CD4-positive, alpha-beta T cell treated with Interferon alpha-2 for 1 hour (primary cell): Measurements from ENCODE around the gene SKI.
A peak's percentile ranks its signal among the peaks of the same experiment; 100 is the strongest.

Source experiments
- DNase-seq, 2 donors: peaks; one replicate each; pipeline ENCODE4 v3.0.0-alpha.2; 2020 to 2022

SKI gene

GRCh38 chr1:2279817-2280216 lies 51.7 kb downstream of the SKI start:
- no peak for DNase-seq

DNA sequence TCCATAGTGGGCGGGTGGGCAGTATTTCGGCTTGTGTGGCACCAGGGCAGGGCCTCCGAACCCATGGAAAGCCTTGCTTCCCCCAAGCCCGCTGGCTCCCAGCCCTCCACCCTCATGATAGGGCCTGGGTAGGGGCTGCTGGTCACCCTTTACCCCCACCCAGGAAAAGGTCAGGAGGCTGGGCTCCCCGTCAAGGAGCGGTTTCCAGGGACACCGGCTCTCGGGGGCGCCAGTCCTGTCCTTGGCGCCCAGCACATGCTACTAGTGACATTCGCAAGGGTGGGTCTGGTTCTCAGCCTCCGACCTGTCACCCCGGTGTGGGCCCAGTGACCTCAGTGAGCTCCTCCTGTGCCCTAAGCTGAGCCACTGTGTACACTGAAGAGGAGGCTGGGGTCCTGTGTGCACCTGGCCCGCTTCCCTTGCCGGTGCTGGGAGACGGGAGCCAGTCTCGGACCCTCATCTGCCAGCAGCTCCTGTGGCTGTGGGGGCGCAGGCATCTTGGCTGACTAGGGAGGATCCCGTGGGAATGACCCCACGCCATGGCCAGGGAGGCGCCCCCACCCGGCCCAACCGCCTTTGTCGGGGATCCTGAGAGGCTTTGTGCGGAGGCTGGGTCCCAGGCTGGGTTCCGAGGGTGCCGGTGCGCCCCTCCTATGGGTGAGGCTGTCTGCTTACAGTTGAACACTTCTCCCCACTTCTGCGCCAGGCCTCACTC lies 54.6 kb downstream of the SKI start:
- DNase-seq: no peak

DNA sequence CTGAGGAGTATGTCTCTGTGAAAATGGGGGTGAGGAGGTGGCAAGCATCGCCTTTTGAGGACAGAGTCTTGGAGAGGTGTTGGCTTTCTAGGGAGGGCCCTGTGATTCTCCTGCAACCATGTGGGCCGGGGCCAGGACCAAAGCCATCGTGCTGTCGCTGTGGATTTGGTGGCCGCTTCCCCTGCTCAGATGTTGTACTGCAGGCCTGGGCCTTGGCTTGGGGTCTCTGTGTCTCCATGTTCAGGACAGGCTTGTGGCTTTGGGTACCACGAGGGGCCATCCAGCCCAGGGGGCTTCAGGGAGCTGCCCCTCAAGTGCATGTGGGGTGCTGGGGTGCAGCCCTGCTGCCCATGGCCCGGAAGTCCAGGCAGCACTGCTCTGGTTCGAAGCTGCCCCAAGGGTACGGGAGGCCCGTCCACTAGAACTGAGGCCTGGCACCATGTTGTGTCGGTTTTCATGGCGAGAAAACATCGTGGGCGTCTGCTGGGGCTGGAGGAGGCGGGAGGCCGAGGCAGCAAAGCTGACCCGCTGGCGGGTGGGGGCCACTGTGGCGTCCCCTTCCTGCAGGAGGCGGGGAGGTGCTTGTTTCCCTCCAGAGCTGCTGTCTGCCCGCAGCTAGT lies 55.4 kb downstream of the SKI start:
- DNase-seq: no peak

GRCh38 chr1:2283991-2284895 lies 56.1 kb downstream of the SKI start:
- DNase-seq: no peak

DNA sequence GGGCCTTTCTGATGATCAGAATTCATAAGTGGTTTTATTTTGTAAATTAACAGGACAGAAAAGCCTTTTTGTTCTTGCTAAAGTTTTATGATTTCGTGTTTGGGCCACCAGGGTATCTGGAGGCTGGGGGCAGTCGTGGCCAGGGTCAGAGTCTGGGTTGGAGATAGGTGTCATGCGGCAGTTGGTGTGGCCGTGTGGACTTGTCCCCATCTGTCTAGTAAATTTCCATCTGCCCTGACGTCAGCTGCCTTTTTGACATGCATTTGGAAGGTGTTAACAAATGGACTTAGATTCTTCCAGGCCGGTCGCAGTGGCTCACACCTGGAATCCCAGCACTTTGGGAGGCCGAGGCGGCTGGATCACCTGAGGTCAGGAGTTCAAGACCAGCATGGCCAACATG lies 56.8 kb downstream of the SKI start:
- DNase-seq: no peak

DNA sequence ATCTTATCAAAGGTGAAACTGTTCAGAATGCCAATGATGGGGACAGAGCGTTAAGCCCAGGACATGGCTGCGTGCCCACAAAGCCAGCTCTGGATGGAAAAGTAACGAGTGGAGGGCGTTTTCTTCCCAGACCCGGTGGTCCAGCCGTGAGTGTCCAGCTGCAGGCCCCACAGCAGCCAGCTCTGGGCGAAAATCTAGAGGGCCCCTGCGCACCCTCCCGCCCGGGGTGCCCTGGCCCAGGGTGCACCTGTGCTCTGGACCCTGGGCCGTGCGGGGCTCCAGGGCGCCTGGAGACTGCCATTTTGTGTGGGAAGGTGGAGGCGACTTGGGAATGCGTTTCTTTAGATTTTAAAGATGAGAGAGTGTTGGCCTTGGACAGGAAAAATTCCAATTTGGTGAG lies 58.8 kb downstream of the SKI start:
- DNase-seq: no peak

GRCh38 chr1:2287649-2288048 lies 59.5 kb downstream of the SKI start:
- DNase-seq: no peak

- peak in 1 of 2 donors; percentile 42 for DNase-seq
Observed at GRCh38 chr1:2288311-2288710, 60.2 kb downstream of the SKI start.

- no peak for DNase-seq
Observed at GRCh38 chr1:2288816-2289536, 60.9 kb downstream of the SKI start.

- DNase-seq: no peak
Observed at GRCh38 chr1:2289607-2290006, 61.5 kb downstream of the SKI start.

GRCh38 chr1:2290171-2290578 lies 62.1 kb downstream of the SKI start:
- no peak for DNase-seq

DNA sequence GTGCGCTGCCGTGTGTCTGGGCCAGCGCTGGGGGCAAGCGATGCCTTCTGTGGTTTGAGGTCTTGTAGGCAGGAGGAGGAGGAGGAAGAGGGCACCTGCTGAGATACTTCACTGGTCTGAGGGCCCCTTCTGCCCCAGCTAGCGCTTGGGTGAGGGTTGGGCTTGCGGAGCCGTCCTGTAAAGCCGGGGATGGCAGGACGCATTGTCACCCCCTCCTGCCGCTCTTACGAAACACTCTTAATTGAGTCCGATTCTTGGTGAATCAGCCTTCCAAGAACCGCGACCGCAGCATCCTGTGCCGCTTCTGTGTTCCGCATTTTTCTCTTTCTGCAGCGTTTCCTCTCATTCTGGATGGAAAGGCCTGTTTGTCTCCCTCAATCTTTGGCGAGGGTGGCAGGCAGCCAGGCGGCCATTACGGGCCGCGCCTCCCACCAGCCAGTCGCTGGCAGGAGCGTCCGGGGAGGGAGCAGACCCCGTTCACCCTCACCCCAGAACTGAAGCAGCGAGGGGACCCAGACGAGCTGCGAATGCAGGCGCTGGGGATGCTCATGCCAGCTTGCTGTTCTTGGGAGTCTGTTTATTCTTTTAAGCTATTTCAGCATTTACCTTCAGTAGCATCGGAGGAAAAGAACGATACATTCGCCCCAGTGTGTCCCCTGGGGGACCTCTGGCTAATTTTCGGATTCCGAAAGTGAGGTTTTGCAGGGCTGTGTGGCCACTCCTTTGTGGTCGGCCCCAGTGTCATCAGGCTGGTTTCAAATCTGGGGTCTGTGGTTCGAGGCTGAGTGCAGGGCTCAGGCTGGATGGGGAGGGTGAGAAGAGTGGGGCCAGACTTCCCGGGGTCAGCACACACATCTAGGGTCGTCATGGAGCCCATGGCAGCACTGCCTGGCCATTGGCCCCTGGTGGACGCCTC lies 62.7 kb downstream of the SKI start:
- DNase-seq: peak; percentile 85 to 90

- no peak for DNase-seq
Observed at GRCh38 chr1:2291577-2291976, 63.5 kb downstream of the SKI start.

GRCh38 chr1:2292725-2293450 lies 64.8 kb downstream of the SKI start:
- no peak for DNase-seq

- DNase-seq: no peak
Observed at GRCh38 chr1:2294033-2294724, 66.1 kb downstream of the SKI start.

DNA sequence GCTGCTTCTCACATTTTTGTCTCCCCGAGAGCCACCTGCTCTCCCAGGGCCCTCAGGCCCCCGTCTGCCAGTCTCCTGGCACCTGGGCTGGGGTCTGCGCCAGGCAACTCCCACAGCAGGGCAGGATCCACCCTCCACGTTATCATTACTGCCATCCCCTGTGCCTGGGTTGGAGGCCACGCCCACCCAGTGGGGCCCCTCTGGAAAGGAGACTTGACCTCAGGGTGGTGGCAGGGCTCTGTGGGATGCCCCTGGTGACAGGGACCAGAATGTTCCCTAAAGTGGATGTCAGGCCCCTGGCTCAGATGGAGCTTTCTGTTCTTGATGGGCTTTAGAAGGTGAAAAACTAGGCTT lies 66.6 kb downstream of the SKI start:
- no peak for DNase-seq

- no peak for DNase-seq
Observed at GRCh38 chr1:2295526-2295925, 67.4 kb downstream of the SKI start.

DNA sequence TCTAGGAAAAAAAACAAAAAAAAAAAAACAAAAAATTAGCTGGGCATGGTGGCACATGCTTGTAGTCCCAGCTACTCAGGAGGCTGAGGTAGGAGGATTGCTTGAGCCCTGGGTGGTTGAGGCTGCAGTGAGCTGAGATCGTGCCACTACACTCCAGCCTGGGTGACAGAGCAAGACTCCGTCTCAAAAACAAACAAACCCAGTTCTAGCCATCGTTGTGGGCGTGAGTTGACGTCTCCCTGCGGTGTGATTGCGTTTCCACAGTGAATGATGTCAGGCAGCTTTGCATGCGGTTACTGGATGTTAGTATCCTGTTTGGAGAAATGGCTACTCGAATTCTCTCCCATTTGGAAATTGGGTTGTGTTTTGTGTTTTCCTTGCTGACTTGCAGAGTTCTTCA lies 68.1 kb downstream of the SKI start:
- peak in 1 of 2 donors; percentile 29 for DNase-seq

DNA sequence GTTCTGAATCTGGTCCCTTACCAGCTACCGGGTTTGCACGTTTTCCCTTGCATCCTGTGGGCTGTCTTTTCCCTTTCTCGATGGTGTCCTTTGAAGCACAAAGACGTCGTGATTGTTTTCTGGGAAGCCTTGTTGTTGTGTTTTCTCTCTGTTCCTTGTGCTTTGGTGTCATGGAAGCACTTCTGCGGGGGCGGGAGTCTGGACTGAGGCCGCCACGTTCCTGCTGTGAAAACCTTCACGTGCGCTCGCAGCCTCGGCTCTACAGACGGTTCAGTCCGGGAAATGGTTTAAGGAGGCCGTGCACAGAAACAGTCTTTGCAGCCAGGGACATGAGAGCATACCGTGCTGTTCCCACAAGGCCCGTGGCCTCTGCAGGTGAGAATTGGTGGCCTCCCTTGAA lies 68.5 kb downstream of the SKI start:
- no peak for DNase-seq

DNA sequence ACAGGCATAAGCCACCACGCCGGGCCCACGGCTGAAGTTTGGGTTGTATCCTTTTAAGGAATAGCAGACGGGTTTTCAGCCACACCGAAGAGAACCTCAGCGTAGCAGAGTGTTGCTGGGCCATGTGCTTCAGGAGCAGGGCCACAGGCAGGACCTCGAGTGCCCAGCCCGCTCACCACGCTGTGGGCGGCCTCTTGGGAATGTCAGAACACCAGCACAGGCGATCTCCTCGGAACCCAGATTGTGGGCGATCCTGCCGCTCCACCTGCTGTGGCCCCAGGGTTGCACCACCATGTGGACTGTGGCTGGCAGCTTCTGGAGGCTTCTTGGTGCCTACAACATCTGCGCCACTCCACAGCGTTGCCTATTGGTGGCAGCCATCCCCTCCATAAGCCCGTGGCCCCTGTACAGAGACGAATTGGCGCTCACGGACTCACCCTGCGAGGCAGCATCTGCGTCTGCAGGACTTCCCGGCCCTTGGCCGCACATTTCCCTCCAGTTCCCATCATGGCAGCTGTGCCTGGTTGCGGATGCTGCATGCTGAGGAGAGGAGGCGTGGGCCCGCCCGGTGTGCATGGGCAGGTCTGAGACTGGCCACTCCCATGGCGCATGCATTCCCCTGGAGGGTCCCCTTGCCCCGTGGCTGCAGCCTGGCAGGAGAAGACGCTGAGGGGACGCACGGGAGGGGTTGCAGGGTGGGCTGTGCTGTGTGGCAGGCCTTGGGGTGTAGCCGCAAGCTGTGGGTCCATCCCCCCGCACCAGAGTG lies 69.3 kb downstream of the SKI start:
- no peak for DNase-seq
